GM10847 (cell line): Measurements from ENCODE around the gene GJD3.
A peak's percentile ranks its signal among the peaks of the same experiment; 100 is the strongest.

Experiments used
- POLR2A ChIP-seq: IDR thresholded peaks from 2 replicates; pipeline ENCODE4 v1.6.1; 2011; ENCODE audit not compliant: insufficient read length; ENCODE audit errors: extremely low read depth

GJD3 gene

DNA sequence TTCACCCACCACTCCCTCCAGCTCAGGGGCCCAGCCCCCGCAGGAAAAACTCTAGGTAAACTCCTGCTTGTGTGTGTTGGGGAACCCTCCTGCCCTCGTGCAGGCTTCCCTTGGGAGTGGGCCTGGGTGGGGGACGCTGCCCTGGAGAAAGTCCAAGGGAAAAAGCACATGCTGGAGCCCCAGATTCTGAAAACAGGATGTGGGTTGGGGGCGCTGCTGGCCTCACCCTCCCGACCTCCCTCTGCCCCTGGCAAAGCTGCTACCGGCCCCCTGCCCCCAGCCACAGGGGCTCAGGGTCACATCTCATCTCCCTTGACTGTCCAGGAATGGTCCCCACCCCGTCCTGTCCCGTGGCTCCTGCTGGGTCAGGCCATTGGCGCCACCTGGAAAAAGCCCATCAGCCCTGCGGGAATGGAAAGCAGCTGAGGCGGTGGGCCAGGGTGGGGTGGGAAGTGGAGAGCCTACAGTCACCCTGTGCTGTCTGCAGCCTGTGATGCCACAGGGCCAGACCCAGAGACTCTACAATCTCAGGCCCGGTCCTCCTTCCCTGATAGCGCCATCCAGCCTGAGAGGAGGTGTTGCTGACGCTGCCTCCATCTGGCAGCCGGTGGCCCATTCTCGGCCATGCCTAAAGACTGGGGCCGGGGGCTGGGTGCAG lies 2.5 kb upstream of the GJD3 start:
- no peak for TF ChIP-seq POLR2A

DNA sequence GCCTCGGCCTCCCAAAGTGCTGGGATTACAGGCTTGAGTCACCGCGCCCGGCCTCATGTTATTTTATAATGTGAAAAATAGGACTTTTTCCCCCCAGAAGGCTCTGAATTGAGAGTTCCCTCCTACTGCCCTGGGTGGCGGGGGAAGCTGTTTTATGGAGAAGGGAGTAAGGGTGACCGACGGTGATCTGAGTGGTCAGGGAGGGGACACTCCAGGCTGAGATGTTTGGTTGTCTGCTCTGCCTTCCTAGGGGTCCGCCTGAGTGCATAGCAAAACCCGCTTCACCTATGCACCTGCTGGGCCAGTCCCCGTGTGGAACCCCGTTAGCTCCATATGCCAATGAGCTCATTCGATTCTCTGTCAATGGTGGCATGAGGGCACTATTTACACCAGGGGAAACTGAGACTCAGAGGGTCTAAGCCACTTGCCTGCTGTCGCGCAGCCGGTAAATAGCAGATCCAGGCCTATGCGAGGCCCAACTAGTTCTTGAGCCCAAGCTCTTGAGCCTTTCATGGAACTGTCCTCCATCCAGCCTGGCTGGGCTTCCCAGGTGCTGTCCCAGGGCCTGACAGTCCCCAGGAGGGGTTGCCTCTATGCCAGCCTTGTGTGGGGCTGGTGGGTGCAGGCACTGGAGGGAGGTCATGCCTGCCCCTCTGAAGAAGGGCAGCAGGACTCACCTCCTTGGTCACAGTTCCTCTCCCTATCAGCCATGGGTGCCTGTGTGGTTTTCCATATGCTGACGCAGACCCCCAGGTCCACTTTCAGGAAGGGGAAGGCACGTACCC lies 1.7 kb upstream of the GJD3 start:
- no peak for TF ChIP-seq POLR2A

DNA sequence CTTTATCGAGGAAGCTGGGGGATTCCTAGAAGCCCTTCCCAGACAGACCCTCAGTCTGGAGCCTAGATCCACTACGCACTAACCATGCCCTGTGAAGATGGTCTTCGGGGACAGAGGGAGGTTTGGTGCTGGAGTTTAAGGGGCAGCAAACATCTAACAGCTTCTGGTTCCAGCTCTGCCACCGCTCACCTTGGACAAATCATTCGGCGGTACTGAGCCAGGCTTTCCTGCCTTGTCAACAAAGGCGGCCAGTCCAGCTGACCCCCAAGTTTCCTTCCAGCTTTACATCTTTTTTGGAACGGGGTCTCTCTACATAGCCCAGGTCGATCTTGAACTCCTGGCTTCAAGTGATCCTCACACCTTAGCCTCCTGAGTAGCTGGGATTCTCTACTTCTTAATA lies 369 bp upstream of the GJD3 start:
- no peak for TF ChIP-seq POLR2A

DNA sequence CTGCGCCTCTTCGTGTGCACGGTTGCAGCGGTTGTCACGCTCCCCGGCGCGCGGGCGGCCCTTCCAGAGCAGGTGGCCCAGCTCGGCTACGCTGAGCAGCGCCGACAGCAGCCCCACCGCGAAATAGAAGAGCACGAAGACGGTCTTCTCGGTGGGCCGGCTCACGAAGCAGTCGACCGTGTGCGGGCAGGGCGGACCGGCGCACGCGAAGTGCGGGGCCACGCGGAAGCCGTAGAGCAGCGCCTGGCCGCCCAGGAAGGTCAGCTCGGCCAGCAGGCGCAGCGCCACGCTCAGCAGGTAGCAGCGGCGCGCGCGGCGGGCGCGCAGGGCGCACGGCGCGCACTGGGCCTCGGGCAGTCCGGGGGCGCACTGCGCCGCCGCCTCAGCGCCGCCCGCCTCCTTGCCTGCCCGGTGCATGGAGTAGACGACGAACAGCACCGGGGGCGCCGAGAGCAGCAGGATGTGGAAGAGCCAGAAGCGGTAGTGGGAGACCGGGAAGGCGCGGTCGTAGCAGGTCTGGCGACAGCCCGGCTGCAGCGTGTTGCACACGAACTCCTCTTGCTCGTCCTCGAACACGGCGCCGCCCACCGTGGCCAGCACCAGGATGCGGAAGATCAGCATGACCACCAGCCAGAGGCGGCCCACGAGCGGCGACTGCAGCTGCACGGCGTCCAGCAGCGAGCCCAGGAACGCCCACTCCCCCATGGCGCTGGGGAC lies 1.3 kb downstream of the GJD3 start:
- no peak for TF ChIP-seq POLR2A

DNA sequence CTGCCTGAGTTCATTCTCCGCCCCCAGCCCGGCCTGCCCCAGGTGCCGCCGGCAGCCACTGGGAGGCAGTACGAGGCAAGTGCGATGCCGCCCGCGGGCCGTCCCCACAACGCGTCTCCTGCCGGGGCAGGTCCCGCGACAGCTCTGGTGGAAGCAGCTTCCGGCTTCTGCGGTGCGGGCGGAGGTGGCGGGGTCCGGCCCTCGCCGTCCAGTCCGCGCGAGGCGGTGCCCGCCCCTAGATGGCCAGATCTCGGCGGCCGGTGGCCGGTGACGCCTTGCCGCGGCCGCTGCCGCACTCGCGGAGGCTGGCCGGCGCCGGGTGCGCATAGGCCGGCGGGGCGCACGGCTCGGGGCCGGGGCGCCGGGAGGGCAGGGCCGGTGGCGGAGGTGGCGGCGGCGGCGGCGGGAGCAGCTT lies 1.8 kb downstream of the GJD3 start:
- TF ChIP-seq POLR2A, result peak; percentile 13

DNA sequence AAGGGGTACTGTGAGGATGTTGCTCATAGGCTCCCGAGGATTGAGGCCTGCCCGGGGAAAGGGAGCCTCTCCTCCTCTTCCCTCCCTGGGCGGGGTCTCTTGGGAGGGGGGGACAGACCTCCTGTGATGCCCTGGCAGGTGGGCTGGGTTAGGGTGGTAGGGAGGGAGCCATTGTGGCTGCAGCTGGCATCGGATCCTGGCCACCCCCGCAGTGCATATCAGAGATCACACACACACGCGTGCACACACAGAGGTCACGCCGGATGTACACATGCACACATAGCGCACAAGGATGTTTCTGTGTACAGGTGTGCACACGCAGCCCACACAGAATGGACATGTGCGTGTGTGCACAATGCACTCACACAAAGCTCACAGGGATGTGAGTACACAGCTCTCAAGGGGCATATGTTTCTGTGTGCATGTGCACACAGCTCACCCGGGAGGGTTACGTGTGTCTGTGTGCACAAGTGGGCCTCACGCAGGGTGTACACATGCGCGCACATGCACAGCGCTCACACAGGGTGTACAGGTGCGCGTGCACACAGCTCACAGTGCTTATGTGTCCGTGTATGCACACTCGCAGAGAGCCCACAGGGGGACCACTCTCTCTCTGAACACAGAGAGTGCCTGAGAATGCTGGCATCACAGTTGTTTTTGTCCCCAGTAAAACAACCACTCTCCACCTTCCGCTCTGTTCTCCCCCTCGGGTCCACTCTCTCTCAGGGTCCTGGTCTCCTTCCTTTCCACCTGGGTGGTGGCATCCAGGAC lies 2.4 kb downstream of the GJD3 start:
- TF ChIP-seq POLR2A, result no peak

DNA sequence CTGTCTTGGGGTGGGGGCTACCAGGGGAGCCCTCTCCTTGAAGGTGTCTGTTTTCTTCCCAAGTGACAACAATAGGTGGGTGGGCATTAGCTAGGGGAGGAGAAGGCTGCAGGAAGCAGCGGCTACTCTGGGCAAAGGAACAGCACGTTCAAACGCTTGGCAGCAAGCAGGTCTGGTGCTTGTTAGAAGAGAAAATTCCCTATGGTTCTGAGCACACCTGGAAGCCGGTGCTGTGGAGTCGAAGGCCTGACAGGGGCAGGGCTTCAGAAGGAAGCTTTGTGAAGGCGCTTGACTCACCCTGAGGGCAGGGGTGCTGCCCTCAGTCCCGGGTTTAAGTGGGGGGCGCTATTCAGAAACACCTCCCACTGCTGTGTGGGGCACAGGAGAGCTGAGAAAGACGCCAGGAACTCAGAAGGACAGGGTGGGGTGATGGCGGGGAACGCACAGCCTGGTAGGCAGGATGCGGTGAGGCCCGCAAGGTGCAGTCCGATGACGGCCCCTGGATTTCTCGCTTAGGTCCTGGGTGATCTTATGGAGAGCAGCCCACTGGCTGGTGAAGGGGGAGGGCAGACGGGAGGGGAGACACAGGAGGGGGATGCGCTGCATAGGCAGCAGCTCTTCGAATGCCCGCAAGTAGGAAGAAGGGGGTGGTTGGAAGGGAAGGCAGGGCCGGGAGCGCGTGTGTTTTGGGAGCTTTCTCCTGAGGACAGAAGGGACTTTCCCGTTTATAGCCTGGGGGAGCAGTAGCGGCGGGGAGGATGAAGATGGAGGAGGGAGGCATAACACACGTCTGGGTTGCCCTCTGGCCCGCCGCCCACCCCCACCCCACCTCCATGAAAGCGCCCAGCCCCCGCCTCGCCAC lies 3.2 kb downstream of the GJD3 start:
- no peak for TF ChIP-seq POLR2A

DNA sequence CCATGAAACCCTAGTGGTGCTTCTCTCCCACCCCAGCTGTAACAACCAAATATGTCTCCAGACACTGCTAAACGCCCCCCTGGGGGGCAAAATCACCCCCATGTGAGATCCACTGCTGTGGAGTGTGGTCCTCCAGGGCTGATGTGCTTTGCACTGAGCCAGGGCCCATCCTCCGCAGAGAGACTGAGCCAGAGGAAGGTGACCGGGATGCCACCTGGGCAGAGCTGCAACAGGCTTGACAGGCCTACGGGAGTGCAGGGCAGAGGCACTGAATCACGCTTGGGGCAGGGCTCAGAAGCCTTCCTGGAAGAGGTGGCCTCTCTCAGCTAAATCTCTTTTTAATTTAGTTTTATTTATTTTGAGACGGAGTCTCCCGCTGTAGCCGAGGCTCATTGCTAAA lies 4.4 kb downstream of the GJD3 start:
- TF ChIP-seq POLR2A, result no peak

DNA sequence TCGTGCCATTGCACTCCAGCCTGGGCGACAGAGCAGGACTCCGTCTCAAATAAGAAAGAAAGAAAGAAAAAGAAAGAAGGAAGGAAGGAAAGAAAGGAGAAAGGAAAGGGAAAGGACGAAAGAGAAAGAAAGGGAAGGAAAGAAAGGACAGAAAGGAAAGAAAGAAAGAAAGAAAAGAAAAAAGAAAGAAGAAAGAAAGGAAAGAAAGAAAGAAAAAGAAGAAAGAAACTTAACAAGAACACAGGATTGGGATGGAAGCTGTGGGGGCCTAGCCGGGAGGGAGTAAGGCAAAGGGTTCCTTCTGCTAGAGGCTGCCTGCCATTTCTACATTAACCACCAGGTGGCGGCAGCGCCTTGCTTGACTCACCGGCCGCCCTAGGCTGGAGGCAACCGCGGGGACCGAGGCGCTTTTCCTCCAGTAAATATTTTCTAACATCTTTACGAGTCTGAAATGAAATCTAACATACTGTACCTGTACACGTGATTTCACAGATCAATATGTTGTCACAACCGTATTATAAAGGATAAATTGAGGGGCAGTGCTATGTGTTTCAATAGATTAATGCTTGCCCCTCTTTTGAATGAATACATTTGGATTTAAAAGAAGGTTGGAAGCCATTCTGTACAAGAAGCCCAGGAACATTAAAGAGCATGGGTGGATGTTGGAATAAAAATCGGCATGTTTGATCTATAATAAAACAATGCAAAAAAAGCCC lies 6.1 kb downstream of the GJD3 start:
- no peak for TF ChIP-seq POLR2A

DNA sequence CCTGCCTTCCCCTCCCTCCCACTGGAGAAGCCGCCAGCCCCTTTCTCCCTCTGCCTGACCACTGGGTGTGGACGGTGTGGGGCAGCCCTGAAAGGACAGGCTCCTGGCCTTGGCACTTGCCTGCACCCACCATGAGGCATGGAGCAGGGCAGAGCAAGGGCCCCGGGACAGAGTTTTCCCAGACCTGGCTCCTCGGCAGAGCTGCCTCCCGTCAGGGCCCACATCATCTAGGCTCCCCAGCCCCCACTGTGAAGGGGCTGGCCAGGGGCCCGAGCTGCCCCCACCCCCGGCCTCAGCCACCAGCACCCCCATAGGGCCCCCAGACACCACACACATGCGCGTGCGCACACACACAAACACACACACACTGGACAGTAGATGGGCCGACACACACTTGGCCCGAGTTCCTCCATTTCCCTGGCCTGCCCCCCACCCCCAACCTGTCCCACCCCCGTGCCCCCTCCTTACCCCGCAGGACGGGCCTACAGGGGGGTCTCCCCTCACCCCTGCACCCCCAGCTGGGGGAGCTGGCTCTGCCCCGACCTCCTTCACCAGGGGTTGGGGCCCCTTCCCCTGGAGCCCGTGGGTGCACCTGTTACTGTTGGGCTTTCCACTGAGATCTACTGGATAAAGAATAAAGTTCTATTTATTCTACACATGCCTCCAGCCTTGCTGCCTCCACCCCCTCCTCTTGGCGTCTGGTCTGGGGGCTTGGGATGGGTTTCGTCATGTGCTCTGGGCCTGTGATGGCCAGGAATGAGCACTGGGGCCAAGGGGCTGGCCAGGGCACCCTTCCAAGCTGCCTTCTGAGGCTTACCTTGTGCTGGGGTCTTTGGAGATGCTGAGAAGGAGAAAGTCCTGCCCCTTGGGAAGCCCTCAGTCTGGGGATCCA lies 7.3 kb downstream of the GJD3 start:
- TF ChIP-seq POLR2A, result no peak

DNA sequence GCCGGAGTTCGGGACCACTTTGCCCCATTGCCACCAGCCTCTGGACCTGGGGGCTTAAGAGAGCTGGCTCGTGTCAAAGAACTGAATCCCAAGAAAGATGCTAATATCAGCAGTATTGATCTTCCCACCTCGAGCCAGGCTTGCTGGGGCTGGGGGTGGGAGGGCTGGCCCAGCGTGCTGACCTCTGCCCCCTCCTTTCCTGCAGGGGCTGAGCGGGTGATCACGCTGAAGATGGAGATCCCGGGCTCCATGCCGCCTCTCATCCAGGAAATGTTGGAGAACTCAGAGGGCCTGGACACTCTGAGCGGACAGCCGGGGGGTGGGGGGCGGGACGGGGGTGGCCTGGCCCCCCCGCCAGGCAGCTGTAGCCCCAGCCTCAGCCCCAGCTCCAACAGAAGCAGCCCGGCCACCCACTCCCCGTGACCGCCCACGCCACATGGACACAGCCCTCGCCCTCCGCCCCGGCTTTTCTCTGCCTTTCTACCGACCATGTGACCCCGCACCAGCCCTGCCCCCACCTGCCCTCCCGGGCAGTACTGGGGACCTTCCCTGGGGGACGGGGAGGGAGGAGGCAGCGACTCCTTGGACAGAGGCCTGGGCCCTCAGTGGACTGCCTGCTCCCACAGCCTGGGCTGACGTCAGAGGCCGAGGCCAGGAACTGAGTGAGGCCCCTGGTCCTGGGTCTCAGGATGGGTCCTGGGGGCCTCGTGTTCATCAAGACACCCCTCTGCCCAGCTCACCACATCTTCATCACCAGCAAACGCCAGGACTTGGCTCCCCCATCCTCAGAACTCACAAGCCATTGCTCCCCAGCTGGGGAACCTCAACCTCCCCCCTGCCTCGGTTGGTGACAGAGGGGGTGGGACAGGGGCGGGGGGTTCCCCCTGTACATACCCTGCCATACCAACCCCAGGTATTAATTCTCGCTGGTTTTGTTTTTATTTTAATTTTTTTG lies 8.5 kb downstream of the GJD3 start:
- no peak for TF ChIP-seq POLR2A
